Prostate gland (tissue), 2 donors: ENCODE results near the gene CEP68. TPM values are rescaled to one million over a fixed set of nuclear protein-coding genes. Genes with fewer than 3 reads are reported as not detected.

Source experiments
- DNase-seq: peaks from one replicate; pipeline ENCODE4 v3.0.0-alpha.2; 2019; ENCODE audit warnings: low spot score
- H3K27ac ChIP-seq, 2 donors: fragments of 200-600 bp; sonication (generic); 2 replicates each; pipeline ENCODE4 v1.5.1; 2017 to 2019
- H3K27me3 ChIP-seq: fragments of 200-600 bp; sonication (generic); replicated peaks from 2 replicates; pipeline ENCODE4 v1.5.1; 2019; ENCODE audit not compliant: insufficient read depth
- H3K36me3 ChIP-seq, 2 donors: fragments of 200-600 bp; sonication (generic); 1 replicate in 1 of 2; 2 replicates in 1 of 2; pipeline versions ENCODE4 v1.5.1 to v1.8.1; 2017 to 2019
- H3K4me1 ChIP-seq: fragments of 200-600 bp; sonication (generic); replicated peaks from 2 replicates; pipeline ENCODE4 v1.5.1; 2019
- H3K4me3 ChIP-seq, 2 donors: fragments of 200-600 bp; sonication (generic); 2 replicates each; pipeline ENCODE4 v1.5.1; 2017 to 2019
- H3K9me3 ChIP-seq: fragments of 200-600 bp; sonication (generic); 2 replicates; pipeline ENCODE4 v1.5.1; 2017
- CTCF ChIP-seq, 4 experiments: fragments of 200-600 bp in 2 of 4; fragments of 450-650 bp in 2 of 4; sonication (generic) in 2 of 4; IDR thresholded peaks; 1 replicate in 3 of 4; 2 replicates in 1 of 4; pipeline ENCODE4 v1.5.1; 2016 to 2019; ENCODE audit warnings: antibody characterized with exemption in 4 of 4, mild to moderate bottlenecking in 2 of 4, moderate library complexity in 2 of 4
- POLR2A ChIP-seq: fragments of 450-650 bp; IDR thresholded peaks from one replicate; pipeline ENCODE4 v1.6.1; 2016; ENCODE audit warnings: antibody characterized with exemption, mild to moderate bottlenecking
- POLR2AphosphoS5 ChIP-seq: sonication (generic); formaldehyde crosslinking; IDR thresholded peaks from one replicate; pipeline ENCODE4 v1.6.1; 2017; ENCODE audit warnings: antibody characterized with exemption
- WGBS: methylation state at CpG from one replicate; pipeline ENCODE4 v1.1.5; 2018; 5-methylcytosine and 5-hydroxymethylcytosine counted together
- intact Hi-C: fragments of 100-400 bp; cut with DNase I; formaldehyde crosslinking; loops from one replicate; pipeline ENCODE4 v1.14.2; 2022
- total RNA-seq, 2 donors: library from RNA; depleted of rRNA; stranded (reverse); fragments of >200 nt; gene quantifications; one replicate each; pipeline ENCODE4 v1.1.0, GENCODE V29; 2016

The CEP68 gene
- 10 to 100 TPM; 15.3 to 28.8 TPM for total RNA-seq

- DNase-seq: peak; percentile 97
- intact Hi-C loops: loop anchor here (5.0 to 10.0 kb wide), 2 partner anchors 71 to 378 kb away; partner anchors contain the start of gene SPRED2
- TF ChIP-seq POLR2AphosphoS5: peak; percentile 94
- TF ChIP-seq POLR2A: peak; percentile 94
- peak in 2 of 4 experiments; percentile 20 to 34 for TF ChIP-seq CTCF (IDR thresholded peaks at IDR 0.05)
- 0% methylated on average over 83 of the region's 99 CpGs for WGBS
- Histone ChIP-seq H3K27me3 (no peaks in the 10 kb centered on the region), H3K27ac (peak within 1 kb of the TSS; percentile 76 to 81), H3K9me3 (no peaks in the 10 kb centered on the region), H3K4me1 (no peaks in the 10 kb centered on the region), H3K36me3 (no peaks in the 10 kb centered on the region), H3K4me3 (peak within 1 kb of the TSS; percentile 79 to 90)
Observed at GRCh38 chr2:65056215-65057053, at the start of gene CEP68. Gene CEP68 (plus strand): TSS chr2:65056416. CDS start chr2:65069445, 13,029 bp downstream.

GRCh38 chr2:65013776-65014175, 42.4 kb upstream of the CEP68 start:
- no peaks in the 10 kb centered on the region for H3K27me3 ChIP-seq
- no peak for DNase-seq
- no peak overlapping the region for H3K27ac ChIP-seq
- WGBS: 96% methylated on average over 1 of the region's 1 CpG
- no peaks in the 10 kb centered on the region for H3K36me3 ChIP-seq
- TF ChIP-seq POLR2A (no peak), CTCF (IDR thresholded peaks at IDR 0.05) (no peak), POLR2AphosphoS5 (no peak)
- intact Hi-C loops: no loop called here
- no peaks in the 10 kb centered on the region for H3K9me3 ChIP-seq
- no peak overlapping the region for H3K4me3 ChIP-seq
- H3K4me1 ChIP-seq: no peaks in the 10 kb centered on the region

- Histone ChIP-seq H3K9me3 (no peaks in the 10 kb centered on the region), H3K4me1 (no peaks in the 10 kb centered on the region), H3K4me3 (no peak overlapping the region), H3K27me3 (no peaks in the 10 kb centered on the region), H3K27ac (no peak overlapping the region), H3K36me3 (no peaks in the 10 kb centered on the region)
- DNase-seq: no peak
- intact Hi-C loops: no loop called here
- 55% methylated on average over 5 of the region's 5 CpGs for WGBS
- TF ChIP-seq POLR2A (no peak), CTCF (IDR thresholded peaks at IDR 0.05) (no peak), POLR2AphosphoS5 (no peak)
Observed at GRCh38 chr2:65015731-65016130, 40.5 kb upstream of the CEP68 start.

- H3K9me3 ChIP-seq: no peaks in the 10 kb centered on the region
- no peak for DNase-seq
- H3K27me3 ChIP-seq: no peaks in the 10 kb centered on the region
- no peaks in the 10 kb centered on the region for H3K36me3 ChIP-seq
- intact Hi-C loops: no loop called here
- no peaks in the 10 kb centered on the region for H3K4me1 ChIP-seq
- no peak for TF ChIP-seq POLR2A
- no peak for TF ChIP-seq CTCF (IDR thresholded peaks at IDR 0.05)
- no peak for TF ChIP-seq POLR2AphosphoS5
- no peak overlapping the region for H3K27ac ChIP-seq
- 89% methylated on average over 6 of the region's 6 CpGs for WGBS
- no peak overlapping the region for H3K4me3 ChIP-seq
Observed at GRCh38 chr2:65016789-65017188, 39.4 kb upstream of the CEP68 start.

- H3K4me3 ChIP-seq: no peak overlapping the region
- TF ChIP-seq CTCF (IDR thresholded peaks at IDR 0.05) (peak in 3 of 4 experiments; percentile 29 to 44 (median 43)), POLR2AphosphoS5 (no peak)
- no peaks in the 10 kb centered on the region for H3K27me3 ChIP-seq
- intact Hi-C loops: no loop called here
- 51% methylated on average over 4 of the region's 4 CpGs for WGBS
- H3K9me3 ChIP-seq: no peaks in the 10 kb centered on the region
- H3K36me3 ChIP-seq: no peaks in the 10 kb centered on the region
- H3K4me1 ChIP-seq: no peaks in the 10 kb centered on the region
- peak; percentile 26 for DNase-seq
- no peak overlapping the region for H3K27ac ChIP-seq
Observed at GRCh38 chr2:65017335-65017734, 38.9 kb upstream of the CEP68 start.
